NCI-H2081 treated with DMSO at 0.1 percent for 48 hours (cell line): ENCODE results near the gene RXYLT1.

Experiments used
- DNase-seq: peaks from one replicate; lab custom pipeline; 2025; lab: John Stamatoyannopoulos, UW

RXYLT1 gene

DNA sequence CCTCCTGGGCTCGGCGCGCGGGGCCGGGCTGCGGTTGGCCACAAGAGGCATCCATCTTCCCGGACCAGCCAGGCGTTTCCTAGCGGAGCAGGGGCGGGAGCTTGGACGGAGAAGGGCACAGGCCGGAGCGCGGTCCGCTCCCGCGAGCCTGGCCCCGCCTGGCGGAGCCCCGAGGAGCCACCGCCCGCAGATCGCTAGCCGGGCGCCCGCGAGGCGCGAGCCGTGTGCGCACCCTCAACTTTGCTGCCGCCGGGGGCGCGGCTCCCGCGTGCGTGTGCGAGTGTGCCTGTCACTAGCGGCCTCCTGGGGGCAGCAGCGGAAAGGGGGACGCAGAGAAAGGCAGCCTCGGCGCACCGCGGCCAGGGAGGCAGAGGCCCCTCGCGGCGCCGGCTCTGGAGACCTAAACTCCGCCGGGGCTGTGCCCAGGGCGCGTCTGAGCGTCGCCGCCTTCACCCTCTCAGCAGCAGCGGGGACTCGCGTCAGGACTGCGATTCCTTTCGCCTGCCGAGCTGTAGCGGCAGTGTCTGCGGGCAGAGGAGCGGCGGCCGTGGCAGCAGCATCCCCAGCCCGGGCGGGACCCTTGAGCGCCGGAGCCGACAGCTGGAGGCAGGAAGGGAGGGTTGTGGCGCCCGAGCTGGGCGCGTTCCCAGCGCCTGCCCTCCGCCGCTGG, 64.1 kb downstream of the RXYLT1 start:
- DNase-seq: peak; percentile 89

GRCh38 chr12:63844391-63845341, 65.0 kb downstream of the RXYLT1 start, which contains the start of gene SRGAP1:
SRGAP1 (plus strand) TSS chr12:63844700; CDS start chr12:63844817, 117 bp downstream.
- DNase-seq: no peak

- DNase-seq: no peak
Measured at GRCh38 chr12:63845726-63846125, 66.0 kb downstream of the RXYLT1 start.

DNA sequence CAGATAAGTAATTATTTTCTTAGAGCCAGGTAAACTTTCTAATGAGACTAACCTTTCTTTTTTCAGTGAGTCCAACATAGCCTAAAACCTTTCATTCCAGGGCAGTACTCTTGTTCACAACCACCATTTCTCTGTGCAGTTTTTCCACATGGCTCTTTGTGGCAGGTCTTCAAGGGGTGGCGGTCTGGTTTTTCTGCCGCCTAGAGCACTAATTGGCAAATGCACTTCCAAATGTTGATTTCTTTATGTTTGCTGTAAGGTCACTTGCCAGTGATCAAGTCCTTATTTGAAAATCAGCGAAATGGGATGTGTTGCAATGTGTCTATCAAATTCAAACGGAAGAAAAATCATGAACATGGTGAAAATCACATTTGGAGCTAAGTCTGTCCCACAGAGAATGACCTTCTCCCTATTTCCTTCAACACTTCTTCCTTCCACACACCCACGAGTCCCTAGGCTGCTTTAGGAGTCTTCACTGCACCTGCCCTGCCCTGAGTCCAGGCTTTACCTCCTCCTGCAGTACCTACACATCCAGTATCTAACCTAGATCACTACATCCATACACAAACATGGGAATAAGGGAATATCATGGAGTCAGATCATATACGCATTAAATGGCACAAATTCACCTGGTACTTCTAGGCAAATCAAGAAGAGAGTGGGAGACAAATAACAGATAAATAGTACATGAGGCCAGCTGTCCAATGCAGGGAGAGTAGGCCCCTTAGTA, 66.7 kb downstream of the RXYLT1 start:
- DNase-seq: no peak

GRCh38 chr12:63848450-63848849, 68.7 kb downstream of the RXYLT1 start:
- DNase-seq: no peak

- DNase-seq: no peak
Measured at GRCh38 chr12:63849106-63849620, 69.5 kb downstream of the RXYLT1 start.

- no peak for DNase-seq
Measured at GRCh38 chr12:63849641-63850040, 69.9 kb downstream of the RXYLT1 start.

GRCh38 chr12:63853978-63854377, 74.3 kb downstream of the RXYLT1 start:
- no peak for DNase-seq

DNA sequence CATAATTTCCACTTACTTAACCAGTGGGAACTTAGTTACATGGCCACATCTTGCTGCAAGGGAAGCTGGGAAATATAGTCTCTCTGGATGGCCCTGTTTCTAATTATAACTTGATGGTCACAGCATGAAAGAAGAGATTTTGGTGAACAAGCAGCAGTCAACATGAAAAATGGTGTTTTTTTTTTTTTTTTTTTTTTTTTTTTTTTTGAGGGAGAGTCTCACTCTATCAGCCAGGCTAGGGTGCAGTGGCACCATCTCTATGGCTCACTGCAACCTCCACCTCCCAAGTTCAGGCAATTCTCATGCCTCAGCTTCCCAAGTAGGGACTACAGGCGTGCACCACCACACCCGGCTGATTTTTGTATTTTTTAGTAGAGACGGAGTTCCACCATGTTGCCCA, 75.6 kb downstream of the RXYLT1 start:
- DNase-seq: no peak

- DNase-seq: no peak
Measured at GRCh38 chr12:63857771-63858670, 78.3 kb downstream of the RXYLT1 start.
